GM18511 (cell line): ENCODE data around the gene TNFRSF6B.
"Not testable (repeated sequence)": the region's sequence is repeated elsewhere in the genome, so short reads cannot be mapped to it uniquely, and the experiment has no call there.

Experiments
- ATAC-seq: cut with Tn5 transposase; IDR thresholded peaks from one replicate; pipeline ENCODE4 v1.9.1; 2021; ENCODE audit warnings: mild to moderate bottlenecking, moderate library complexity; ENCODE audit not compliant: unreplicated experiment

Gene TNFRSF6B

GRCh38 chr20:63661959-63662812 lies 34.3 kb upstream of the TNFRSF6B start:
- ATAC-seq, result no peak

- no peak for ATAC-seq
Observed at GRCh38 chr20:63662813-63663189, 33.7 kb upstream of the TNFRSF6B start.

GRCh38 chr20:63663332-63664066 lies 33.0 kb upstream of the TNFRSF6B start:
- no peak for ATAC-seq

GRCh38 chr20:63664143-63664851 lies 32.2 kb upstream of the TNFRSF6B start:
- no peak for ATAC-seq

- ATAC-seq, result no peak
Observed at GRCh38 chr20:63664861-63665594, 31.4 kb upstream of the TNFRSF6B start.

- no peak for ATAC-seq
Observed at GRCh38 chr20:63665708-63666107, 30.7 kb upstream of the TNFRSF6B start.

- ATAC-seq, result no peak
Observed at GRCh38 chr20:63667858-63668257, 28.6 kb upstream of the TNFRSF6B start.

GRCh38 chr20:63668351-63668750 lies 28.1 kb upstream of the TNFRSF6B start:
- ATAC-seq, result no peak

GRCh38 chr20:63671695-63672094 lies 24.8 kb upstream of the TNFRSF6B start:
- ATAC-seq, result not testable (repeated sequence)

- no peak for ATAC-seq
Observed at GRCh38 chr20:63672666-63673065, 23.8 kb upstream of the TNFRSF6B start.

GRCh38 chr20:63673951-63674350 lies 22.5 kb upstream of the TNFRSF6B start:
- no peak for ATAC-seq

- ATAC-seq, result no peak
Observed at GRCh38 chr20:63675681-63676368, 20.6 kb upstream of the TNFRSF6B start.

GRCh38 chr20:63678071-63678470 lies 18.4 kb upstream of the TNFRSF6B start:
- no peak for ATAC-seq

GRCh38 chr20:63678667-63679465 lies 17.6 kb upstream of the TNFRSF6B start:
- no peak for ATAC-seq

GRCh38 chr20:63679799-63680305 lies 16.6 kb upstream of the TNFRSF6B start:
- no peak for ATAC-seq

GRCh38 chr20:63680427-63680826 lies 16.0 kb upstream of the TNFRSF6B start:
- ATAC-seq, result no peak

- ATAC-seq, result no peak
Observed at GRCh38 chr20:63680857-63681608, 15.4 kb upstream of the TNFRSF6B start.

GRCh38 chr20:63681609-63682142 lies 14.8 kb upstream of the TNFRSF6B start:
- no peak for ATAC-seq
